ENCODE results near the gene CABYR. TPM values are rescaled to one million over a fixed set of nuclear protein-coding genes. Genes with fewer than 3 reads are reported as not detected.

CABYR gene
- total RNA-seq, 1 donor from 2014 or later: 34.6 TPM

- DNase-seq: no peak
Measured at GRCh38 chr18:24195296-24196053, 56.6 kb downstream of the CABYR start.

DNA sequence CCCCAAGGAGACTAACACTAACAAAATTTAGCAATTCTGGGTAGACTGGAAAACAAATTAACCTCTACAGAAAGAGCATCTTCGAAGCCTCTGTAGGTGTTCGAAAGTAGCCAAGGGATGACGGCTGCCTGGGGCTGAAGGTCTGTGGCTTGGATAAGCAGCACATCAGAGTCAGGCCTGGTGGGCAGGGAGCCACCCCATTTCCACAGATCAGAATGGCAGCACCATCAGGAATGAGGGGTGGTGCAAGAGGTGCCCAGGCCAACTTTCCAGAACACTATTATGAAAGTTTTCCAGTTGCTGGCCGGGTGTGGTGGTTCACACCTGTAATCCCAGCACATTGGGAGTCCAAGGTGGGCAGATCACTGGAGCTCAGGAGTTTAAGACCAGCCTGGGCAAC lies 57.9 kb downstream of the CABYR start:
- DNase-seq: no peak

- no peak for DNase-seq
Measured at GRCh38 chr18:24197412-24197811, 58.5 kb downstream of the CABYR start.

GRCh38 chr18:24198461-24198860 lies 59.6 kb downstream of the CABYR start:
- no peak for DNase-seq

- no peak for DNase-seq
Measured at GRCh38 chr18:24199372-24199962, 60.6 kb downstream of the CABYR start.

- no peak for DNase-seq
Measured at GRCh38 chr18:24200494-24201290, 61.8 kb downstream of the CABYR start.

DNA sequence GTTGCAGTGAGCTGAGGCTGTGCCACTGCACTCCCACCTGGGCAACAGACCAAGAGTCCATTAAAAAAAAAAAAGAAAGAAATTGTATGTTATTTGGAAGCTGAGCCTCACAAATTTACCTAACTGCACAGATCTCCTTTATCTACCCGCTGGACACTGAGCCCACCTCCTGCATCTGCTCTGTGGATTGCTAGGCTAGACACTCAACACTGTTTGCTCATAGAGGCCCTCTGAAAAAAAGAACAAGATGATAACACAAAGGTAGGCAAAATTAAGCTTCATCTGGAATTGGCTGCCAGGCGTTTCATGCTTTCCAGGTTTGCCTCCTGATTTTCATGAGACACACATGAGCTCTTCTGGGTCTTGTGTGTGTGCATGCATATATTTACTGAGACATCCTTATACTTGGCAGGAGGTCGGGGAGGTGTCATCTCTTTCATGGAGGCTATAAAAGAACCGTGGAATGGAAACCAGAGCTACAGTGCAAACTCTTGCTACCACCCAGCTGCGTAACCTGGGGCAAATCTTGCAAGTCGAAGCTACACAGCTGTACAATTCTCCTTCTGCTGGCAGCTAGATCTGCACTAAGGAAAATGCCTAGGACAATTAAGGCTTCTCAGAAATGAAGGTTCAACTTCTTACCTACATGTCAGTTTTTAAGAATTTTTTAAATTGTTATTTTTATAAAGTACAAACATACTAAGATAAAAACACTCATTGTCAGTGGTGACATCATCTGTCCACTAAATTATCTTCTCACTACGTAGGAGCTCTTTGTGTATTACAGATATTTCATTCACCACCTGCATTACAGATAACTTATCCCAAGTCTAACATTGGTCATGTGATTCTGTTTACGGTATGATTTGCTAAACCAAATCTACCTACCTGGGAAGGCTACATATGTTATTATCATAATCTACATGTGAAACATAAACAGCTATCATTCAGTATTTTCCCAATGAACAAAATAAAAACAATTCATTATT lies 63.1 kb downstream of the CABYR start:
- no peak for DNase-seq

GRCh38 chr18:24204904-24205303 lies 66.0 kb downstream of the CABYR start:
- DNase-seq: no peak

- DNase-seq: no peak
Measured at GRCh38 chr18:24208270-24209035, 69.6 kb downstream of the CABYR start.

- no peak for DNase-seq
Measured at GRCh38 chr18:24209558-24209957, 70.7 kb downstream of the CABYR start.

Small RNAs within 50 kb of the gene (small RNA-seq; reads per million reads assigned to genes)
- not detected for gene RF00017
- 0.09 reads per million for gene RNA5SP452
- gene RNU5A-6P: 22.3 reads per million, percentile 94 among the genes with 10 or more reads in this experiment

Other genes with a start within 250 kb of the CABYR start
- gene TTC39C, start 124.3 kb upstream of the CABYR start, total RNA-seq: 41.5 TPM